Cerebellar cortex (tissue), 1 donor: ENCODE data around the gene ZNF423.
A peak's percentile ranks its signal among the peaks of the same experiment; 100 is the strongest.

Experiments
- DNase-seq: peaks from one replicate; pipeline ENCODE4 v3.0.0-alpha.2; 2015; ENCODE audit warnings: low spot score

ZNF423 gene

DNA sequence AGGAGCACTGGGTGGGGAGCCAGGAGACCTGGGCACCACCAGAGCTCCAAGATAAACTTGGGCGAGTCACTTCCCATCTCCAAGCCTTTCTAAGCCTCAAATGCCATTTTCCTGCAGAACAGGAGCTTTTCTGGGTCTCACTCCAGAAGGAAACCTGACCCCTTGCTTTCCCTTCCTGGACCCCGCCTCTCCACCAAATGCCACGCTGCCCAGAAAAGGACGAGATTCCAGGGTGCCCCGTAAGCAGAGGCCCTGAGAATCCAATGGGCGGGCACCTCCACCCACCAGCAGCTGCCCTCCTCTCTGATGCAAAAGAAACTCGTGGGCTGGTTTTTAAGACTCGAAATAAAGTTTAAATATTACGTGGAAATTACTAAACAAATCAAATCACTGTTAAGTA lies 31.3 kb downstream of the ZNF423 start:
- no peak for DNase-seq

DNA sequence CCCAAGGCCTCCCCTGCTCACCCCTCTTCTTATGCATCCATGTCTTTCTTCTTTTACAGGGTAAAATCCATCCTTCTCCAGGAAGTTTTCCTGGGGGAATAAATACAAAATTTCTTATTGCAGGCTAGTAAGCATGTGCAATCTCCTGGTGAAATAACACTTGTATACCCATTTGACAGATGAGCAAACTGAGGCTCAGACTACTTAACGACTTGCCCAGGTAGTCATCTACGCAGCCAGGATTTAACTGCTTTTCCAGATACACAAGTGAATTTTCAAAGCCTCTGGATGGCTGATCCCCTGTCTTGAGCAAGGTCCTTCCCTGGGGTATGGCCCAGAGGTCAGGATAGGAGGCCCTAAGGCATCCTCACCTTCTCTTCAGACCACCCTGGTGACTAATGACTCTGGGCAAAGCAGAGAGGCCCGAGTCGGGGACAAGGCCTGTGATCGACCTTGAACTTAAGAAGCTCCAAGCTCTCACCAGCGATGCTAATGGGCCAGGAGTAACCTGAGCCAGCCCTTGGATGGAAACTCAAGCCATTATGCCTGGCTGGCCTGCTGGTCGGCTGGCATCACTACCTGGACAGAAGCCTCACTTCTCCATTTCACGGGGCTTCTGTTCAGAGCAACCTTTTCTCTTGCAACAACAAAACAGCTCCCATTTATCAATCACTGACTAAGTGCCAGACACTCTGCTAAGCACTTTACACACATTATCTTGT lies 33.1 kb downstream of the ZNF423 start:
- DNase-seq: peak; percentile 57

DNA sequence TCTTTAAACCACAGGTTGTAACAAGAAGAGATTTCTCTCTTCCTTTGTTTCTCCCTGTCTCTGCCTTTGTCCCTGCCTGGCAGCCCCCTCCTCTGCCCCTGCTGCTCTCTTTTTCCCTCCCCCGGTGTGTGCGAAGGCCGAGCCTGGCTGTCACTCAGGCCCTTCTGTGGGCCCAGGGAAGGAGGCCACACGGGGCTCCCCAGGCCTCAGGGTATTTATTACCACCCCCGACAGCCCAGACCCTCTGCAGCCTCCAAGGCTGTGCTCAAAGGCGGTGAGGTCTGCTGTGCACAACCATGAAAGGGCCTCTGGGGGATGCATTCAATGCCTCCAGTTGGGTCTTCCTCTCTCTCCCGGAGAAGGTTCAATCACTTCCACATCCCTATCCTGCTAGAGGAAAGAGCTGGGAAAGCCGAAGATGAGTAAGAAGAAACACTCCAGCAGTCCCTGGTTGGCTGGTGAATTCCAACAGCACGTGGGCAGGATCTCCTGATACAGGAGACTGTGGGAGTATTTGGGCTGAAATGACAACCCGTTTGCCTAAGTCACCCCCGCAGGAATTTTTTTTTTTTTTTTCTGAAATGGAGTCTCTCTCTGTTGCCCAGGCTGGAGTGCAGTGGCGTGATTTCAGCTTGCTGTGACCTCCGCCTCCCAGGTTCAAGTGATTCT lies 34.2 kb downstream of the ZNF423 start:
- DNase-seq: no peak

DNA sequence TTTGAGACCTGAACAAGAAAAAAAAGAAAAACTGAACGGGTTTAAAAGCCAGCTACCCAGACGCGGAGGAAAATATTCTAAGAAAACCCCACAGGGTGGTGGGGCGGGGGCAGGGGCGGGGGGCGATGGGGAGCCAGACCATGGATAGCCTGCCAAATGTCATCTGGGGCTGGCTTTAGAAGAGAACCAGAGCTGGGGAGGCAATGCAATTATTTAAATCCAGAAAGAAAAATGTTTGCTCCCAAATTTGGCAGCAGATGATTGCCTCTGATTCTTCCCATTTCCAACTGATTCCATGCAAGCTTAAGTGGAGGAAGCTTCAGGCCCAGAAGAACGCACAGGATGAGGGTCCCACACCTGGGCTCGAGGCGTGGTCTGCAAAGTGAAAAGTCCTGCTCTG lies 34.8 kb downstream of the ZNF423 start:
- DNase-seq: no peak

DNA sequence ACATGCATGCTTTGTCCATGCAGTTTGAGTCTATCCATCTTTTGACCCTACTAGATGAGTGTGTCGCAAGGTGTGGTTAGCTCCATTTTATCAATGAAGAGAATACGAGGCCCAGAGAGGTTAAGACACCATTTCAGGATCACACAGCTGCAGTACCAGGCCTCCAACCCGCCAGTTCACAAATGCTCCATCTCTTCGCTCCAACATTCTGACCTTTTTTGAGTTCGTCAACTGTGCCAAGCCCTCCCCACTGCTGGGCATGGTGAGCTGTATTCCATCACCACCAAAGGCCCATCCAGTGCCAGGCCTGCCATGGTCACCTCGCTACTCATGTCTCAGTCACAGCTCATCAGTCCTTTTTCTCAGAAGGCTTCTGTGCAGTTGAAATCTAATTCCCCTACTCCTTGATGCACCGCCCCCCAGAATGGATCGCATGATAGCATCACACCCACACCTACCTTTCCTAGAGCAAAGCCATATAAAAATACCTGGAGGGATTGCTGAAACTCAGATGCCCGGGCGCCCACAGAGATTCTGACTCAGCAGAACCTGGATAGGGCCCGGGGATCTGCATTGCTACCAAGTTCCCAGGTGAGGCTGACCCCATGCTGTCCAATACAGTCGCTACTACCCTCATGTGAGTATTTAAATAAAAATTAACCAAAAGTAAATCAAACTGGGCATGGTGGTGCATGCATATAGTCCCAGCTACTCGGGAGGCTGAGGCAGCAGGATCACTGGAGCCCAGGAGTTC lies 38.0 kb downstream of the ZNF423 start:
- no peak for DNase-seq

DNA sequence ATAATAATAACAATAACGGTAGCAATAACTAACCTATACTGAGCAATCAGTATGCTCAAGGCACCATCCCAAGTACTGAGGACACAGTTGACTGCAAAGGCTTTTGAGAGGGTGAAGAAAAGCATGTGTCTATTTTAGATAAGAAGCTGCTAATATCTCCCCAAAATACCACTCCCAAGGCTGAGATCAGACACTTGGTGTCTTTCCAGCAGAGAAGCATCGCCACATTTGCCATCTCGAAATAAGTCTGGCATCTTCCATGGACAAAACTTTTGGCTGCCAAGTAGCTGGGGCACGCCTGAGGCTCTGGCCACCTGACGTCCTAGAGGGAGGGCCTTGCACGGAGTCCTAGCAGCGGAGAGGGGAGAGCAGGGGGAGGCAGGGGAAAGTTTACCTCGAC lies 39.0 kb downstream of the ZNF423 start:
- DNase-seq: no peak

DNA sequence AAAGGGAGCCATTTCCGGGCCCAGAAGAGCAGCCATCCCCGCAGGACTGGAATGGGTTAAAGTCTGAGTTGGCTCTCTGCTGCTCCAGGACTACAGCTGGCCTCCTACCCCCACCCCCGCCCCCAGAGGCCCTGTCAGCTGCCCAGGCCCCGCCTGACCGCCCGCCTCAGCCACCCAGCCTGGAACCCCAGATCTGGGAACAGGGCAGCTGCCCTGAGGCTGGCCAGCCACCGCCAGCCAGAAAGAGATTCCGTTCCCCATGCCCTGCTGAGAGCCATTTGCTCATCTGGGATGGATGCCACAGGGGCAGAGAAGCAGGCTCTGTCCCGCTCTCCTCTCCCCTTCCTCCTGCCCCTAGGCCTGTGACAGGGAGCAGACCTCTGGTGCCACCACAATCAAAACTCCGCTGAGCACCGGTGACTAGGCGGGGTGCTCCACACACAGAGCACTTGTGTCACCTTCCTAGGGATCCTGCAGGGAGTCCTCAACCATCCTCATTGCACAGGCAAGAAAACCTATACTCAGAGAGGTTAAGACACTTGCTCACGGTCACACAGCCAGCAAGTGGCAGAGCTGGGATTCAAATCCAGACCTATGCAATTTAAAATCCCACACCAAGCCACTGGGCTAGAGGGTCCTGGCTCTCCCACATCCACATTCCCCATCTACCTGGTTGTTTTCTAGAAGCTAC lies 44.1 kb downstream of the ZNF423 start:
- peak; percentile 77 for DNase-seq

DNA sequence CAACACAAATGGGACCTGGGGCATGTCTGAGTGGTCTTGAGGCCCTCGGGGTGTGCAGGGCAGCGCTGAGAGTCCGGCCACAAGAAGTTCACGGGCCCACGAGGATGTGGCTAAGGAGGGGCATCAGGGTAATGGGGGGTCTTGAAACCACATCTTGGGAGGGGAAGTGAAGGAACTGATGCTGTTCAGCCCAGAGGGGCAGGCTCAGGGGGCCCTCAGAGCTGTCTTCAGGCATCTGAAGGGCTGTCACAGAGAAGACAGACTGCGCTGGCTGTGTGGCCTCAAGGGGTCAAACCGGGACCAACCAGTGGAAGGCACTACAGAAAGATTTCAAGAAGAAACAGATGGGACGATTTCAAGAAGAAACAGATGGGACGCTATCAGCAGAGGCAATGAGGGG lies 45.1 kb downstream of the ZNF423 start:
- no peak for DNase-seq

DNA sequence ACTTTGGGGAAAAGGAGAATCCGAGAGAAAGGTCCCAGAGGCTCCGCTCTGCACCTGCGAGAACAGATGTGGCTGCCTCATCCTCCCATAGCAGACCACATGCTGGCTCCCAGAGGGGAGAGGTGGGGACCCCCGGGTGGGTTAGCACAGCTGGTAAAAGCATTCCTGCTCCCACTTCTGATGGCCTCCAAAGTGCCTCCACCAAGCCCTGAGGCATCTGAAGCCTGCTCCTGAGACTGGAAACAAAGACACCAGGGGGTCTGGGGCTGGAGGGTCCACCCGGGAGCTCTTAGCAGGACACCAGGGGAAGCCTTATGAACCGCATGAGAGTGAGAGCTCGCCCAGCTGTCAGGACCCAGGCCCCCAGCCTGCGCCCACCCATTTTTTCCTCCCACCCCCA lies 46.4 kb downstream of the ZNF423 start:
- no peak for DNase-seq

DNA sequence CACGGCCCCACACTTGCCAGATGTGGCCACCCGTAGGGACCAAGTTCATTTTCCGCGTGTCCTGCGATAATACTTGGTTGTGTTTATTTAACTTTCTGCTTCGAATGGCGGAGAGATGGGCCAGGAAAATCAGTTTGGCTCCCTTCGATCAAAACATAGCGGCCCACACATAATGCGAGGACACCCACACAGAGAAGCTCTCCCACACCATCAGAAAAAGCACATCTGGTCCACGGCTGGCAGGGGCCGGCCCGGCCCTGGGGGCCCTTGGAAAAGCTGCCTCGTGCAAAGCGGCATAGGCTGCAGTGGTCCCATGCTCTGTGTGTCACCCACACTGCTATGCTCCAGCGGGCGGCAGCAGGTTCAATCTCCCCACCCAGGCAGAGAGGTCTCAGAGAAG lies 46.9 kb downstream of the ZNF423 start:
- DNase-seq: no peak

DNA sequence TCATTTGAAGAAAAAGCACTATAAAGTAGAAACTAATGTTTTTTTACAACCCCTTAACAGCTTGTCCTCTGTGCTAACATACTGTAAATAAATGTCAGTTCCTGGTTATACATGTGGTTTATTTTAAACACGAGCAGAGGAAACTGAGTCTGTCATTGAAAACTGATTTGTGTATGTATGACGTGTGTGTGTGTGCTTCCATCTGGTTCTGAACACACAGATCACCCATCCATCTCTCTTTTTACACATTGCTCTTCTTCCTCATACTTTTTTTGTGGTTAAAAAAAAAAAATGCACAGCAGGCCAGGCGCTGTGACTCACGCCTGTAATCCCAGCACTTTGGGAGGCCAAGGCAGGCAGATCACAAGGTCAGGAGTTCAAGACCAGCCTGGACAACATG lies 49.5 kb downstream of the ZNF423 start:
- DNase-seq: no peak

DNA sequence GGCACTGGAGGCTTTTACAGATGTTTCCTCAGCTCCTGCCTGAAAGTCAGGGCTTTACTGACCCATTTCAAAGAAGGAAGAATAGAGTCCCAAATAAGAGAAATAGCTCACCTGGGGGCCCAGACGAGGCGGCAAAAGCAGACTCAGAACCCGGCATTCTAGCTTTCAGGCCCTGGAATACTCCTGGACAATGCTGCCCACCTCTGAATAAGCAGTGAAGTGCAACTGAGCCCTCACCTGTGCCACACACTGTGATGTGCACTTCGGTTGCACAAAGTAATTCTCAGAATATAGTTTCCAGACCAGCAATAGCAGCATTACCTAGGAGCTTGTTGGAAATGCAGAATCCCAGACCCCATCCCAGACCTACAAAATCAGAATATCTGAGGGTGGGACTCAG lies 54.6 kb downstream of the ZNF423 start:
- no peak for DNase-seq

DNA sequence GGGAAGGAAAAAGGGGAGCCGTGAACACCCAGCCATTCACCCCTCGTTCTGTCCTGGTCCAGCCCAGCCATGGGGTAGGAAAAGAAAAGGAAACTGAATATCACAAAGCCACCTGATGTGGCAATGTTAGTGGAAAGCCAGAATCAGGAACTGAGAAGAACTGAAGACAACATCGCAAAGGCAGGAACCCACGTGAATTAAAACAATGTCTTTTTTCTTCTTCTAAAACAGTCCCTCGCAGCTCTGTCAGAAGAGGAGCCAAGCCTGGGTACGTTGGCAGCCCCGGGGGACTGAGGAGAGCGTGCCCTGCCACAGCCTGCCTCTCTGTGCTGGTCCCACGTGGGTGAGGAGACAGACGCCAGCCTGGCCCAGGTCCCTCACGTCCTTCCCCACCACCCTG lies 55.0 kb downstream of the ZNF423 start:
- DNase-seq: no peak

DNA sequence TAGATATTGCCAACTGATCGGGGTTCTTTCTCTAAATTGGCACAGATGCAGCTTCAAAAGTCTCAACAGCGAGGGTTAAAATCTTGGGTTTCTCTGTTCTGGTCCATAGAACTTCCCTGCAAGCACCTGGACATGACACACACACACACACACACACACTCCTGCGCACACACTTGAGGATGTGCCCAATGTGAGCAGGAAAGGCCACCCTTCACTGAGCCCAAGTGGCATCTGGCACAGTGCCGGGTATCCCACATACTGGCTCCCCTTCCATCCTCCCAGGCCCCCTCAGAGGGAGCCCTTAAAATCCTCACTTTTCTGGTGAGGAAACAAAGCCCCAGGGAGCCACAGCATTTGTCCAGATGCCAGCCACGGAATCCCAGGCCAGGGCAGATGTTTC lies 55.5 kb downstream of the ZNF423 start:
- no peak for DNase-seq

DNA sequence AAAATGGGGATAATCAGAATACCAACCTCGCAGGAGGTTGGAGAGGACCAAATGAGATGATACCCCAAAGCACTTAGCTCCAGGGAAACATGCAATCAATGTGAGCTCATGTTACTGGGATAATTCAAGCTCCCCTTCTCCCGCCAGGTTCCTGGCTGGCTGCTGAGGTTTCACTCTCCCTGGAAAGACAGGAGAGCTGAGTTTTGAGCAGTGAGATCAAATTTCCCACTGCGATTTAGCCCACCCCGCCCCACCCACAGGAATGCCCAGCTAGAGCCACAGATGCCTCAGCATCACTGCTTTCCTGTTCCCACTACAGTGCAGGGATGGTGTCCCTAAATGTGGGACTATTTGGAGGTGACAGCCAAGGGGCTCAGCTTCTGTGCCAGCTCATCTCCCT lies 56.7 kb downstream of the ZNF423 start:
- no peak for DNase-seq

DNA sequence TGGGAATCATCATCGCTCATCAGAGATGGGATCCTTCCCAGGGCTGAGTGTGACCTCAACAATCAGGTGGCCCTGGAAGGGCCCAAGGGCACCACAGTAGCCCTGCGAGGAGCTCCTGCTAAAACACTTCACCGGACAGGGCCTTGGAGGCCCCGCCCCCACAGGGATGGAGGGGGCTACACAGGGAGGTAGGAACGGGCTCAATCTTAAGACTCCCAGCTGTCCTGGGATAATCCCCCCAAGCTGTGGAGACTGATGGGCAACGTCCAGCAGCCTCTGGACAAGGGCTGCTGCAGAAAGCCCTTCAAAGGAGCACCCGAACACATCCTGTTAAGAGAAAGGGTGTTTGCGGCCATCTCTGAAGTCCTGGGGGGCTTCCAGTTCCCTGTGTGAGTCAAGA lies 60.4 kb downstream of the ZNF423 start:
- no peak for DNase-seq

DNA sequence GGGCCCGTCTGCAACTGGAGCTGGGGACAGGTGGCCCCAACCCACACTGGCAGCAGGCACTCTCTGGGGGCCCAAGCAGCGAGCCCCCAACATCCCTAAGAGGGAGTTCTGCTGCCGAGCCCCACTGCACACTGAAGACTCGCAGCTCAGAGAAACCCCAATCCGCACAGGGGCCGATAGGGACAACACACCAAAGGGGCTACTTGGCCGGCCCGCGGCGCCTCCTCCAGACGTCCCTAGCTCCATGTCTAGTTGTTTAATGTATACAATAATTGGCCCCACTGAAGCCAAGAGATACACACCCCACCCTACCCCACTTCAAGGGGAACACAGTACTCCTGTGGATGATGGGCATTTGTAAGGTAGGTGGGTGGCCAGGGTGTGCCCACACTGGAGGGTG lies 62.7 kb downstream of the ZNF423 start:
- no peak for DNase-seq

DNA sequence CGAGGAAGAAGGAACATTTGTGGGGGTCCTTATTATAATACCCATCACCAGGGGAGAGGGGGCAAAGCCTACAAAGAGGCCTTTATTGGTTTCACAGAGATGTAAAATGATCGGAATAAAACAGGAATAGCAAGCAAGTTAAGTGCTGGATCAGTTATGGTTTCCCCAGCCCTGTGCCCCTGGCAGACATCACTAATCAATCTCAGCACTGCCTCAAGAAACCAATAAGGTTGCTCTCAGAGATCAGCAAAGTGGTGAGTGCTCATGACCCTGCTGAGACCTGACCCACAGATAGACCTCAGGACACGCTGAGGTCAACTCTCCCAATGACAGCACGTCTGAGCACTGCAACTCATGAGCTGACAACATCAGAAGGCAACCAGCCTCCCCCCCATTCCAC lies 66.3 kb downstream of the ZNF423 start:
- no peak for DNase-seq

DNA sequence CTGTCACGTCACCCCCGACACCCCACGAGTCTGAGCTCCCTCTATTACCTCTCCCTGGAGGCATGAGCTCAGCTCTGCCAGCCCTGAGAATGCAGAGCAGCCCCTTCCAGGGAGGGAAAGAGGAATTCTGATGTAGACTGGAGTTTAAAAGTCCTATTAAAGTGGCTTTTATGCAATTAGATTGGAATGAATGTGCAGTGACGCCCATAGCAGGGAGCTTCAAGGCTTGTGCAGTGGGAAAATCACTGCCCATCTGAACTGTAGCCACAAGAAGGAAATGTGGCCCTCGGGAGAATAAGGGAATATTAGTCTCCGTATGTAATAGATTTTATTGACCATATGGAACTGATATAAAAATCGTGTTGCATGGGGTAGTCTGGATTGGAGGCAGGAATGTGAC lies 66.9 kb downstream of the ZNF423 start:
- no peak for DNase-seq

DNA sequence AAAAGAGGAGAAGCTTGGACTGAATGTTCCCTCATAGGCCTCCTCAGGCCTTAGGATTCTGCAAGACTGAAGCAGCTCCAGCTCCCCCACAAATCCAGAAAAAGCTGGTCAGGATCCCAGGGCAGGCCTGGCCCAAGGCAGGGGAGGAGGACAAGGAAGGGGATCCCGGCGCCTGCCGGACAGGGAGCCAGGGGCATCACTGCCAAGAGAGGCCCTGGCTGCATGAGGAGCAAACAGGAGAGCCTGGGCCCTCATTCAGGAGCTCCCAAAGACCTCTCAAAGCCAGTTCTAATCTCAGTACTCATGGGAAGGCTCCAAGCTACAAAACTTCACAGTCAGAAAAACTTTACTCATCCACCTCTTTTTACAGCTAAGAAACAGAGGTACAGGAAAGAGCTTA lies 67.3 kb downstream of the ZNF423 start:
- DNase-seq: no peak

DNA sequence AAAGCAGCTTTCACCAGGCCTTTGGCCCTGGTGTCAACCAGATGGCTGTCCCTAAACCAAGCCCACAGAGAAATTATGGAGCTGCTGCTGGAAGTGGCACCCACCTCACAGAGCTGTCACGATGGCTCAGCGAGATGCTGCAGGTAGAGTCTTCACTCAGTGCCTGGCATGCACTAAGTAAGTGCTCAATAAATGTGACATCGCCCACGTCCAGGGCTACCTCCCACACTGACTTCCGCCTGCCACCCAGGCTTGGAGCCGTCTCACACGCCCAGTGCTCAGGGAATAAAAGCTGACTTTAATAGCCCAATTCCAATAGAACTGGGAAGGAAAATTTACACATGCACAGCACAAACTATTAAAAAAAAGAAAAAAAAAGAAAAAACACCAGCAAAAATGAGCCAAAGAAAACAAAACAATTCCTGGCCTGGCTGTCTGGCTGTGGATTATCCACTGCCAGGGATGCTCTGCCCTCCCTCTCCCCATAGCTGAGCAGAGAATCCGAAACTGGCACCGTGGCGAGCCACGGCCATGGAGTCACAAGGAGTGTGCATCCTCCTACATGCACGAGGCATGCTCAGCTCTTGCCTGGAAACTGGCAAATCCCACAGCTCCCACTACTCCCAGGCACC lies 68.9 kb downstream of the ZNF423 start:
- DNase-seq: no peak

DNA sequence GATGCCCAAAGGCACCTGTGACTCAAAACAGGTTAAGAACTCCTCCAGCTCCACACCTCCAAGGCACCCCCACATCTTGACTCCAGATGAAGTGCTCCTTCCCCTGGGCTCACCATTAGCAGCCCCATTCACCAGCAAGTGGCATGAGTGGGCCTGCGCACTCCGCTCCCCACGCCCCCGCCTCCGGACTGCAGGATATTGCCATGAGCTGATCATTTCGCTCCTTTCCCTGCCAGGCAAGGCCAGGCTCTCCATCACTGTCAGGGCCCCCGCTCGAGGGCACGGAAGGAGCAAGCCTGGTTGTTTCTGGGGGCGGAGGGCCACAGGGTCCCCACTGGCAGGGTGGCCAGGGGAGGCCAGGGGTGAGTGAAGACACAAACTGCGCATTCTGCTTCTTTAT lies 69.9 kb downstream of the ZNF423 start:
- no peak for DNase-seq
